Neural cell (in vitro differentiated cells): ENCODE results near the gene CNTNAP1.

Source experiments
- EZH2 ChIP-seq: fragments of 200-600, 300-800 bp; shearing (Covaris generic), sonication (generic); IDR thresholded peaks from 2 replicates; pipeline ENCODE4 v1.6.1; 2014; ENCODE audit warnings: antibody characterized with exemption, low read length, borderline replicate concordance, mild to moderate bottlenecking; ENCODE audit not compliant: insufficient read depth, poor library complexity, severe bottlenecking
- TF ChIP-seq, protein P1 (sequence below): fragments of 450-650 bp; IDR thresholded peaks from 2 replicates; pipeline ENCODE4 v1.5.1; 2014; ENCODE audit warnings: antibody characterized with exemption, mild to moderate bottlenecking, moderate library complexity; ENCODE audit not compliant: poor library complexity, severe bottlenecking

DNA sequence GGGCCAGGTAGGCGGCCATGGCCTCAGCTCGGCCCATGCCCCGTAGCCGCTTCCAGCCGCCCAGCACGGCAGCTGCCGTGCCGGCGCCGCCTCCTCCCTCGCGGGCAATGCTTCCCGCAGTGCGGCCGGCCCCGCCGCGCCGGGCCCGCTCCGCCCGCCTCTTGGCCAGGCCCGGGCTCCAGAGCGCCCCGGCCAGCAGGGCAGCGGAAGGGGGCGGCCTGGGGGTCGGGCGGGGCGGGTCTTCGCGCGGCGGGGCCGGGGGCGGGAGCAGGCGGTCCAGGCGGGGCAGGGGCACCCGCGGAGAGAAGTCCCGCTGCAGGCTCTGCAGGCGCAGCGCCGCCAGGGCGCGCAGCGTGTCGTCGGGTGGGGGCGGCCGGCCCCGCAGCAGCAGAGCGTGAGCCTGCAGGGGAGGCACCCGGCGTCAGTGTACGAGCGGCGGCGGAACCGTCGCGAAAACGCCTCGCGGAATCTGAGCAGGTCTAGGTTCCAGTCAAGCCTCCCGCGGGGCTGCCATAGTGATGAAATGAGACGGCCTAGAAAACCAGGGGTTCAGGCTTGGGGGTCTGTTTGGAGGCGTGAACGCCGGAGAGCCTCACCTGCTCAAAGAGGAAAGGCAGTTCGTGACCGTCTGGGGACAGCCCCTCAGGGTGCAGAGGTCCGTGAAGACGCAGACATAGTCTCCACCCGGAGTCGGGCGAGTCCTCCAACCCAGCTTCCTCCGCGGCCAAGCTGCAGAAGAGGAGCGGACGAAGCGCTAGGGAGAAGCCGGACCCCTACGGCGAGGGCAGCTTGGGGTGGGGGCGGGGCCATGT, 12.1 kb upstream of the CNTNAP1 start:
- TF ChIP-seq EZH2, result no peak
- TF ChIP-seq, protein P1, sequence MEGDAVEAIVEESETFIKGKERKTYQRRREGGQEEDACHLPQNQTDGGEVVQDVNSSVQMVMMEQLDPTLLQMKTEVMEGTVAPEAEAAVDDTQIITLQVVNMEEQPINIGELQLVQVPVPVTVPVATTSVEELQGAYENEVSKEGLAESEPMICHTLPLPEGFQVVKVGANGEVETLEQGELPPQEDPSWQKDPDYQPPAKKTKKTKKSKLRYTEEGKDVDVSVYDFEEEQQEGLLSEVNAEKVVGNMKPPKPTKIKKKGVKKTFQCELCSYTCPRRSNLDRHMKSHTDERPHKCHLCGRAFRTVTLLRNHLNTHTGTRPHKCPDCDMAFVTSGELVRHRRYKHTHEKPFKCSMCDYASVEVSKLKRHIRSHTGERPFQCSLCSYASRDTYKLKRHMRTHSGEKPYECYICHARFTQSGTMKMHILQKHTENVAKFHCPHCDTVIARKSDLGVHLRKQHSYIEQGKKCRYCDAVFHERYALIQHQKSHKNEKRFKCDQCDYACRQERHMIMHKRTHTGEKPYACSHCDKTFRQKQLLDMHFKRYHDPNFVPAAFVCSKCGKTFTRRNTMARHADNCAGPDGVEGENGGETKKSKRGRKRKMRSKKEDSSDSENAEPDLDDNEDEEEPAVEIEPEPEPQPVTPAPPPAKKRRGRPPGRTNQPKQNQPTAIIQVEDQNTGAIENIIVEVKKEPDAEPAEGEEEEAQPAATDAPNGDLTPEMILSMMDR, result no peak
